AG09319 (cell line): ENCODE results near the gene ADPRH.
A peak's percentile ranks its signal among the peaks of the same experiment; 100 is the strongest.

ENCODE experiments used
- DNase-seq: peaks from one replicate; pipeline ENCODE4 v3.0.0-alpha.2; 2010; ENCODE audit warnings: low read depth; ENCODE audit errors: extremely low read depth
- TF ChIP-seq, protein P1 (sequence below): IDR thresholded peaks from 2 replicates; pipeline ENCODE4 v1.5.1; 2011; ENCODE audit warnings: low read depth, mild to moderate bottlenecking, inconsistent platforms, low read length, moderate library complexity

Gene ADPRH

DNA sequence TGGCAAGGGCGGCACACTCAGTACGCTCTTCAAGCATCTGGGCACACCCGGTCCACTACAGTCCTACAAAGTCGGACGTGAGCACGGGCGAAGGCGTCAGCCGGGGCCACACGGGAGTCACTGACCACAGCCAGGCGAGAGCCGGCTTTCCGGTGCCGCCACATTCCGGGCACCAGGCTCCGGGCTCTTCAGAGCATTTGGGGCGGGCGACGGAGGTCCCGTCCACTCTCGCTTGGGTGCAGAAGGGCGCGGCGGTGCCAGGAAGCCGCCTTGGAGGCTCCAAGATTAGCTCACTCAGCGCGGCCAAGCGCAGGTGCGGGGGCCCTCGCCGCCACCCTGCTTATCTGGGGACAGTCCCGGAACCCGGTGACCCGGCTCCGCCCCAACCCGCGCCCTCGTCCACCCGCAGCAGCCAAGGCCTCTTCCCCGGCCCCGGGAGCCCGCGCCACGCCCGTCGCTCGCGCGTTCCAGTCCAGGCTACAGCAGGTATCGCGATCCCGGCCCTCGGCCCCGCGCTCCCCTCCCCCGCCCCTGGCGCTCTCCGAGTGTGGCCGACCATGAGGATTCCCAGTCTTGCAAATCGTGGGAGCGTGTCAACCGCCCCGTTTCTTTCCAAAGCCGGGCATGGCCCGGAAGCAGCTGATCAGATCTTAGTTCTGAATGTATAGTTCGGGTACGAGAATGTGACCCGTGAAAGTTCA lies at the start of gene ADPRH:
Gene ADPRH, plus strand, starts transcription at position 127 of the 701 bp plus-strand sequence. CDS start 2,678 bp downstream, outside the sequence.
- peak; percentile 12 for DNase-seq
- TF ChIP-seq, protein P1, sequence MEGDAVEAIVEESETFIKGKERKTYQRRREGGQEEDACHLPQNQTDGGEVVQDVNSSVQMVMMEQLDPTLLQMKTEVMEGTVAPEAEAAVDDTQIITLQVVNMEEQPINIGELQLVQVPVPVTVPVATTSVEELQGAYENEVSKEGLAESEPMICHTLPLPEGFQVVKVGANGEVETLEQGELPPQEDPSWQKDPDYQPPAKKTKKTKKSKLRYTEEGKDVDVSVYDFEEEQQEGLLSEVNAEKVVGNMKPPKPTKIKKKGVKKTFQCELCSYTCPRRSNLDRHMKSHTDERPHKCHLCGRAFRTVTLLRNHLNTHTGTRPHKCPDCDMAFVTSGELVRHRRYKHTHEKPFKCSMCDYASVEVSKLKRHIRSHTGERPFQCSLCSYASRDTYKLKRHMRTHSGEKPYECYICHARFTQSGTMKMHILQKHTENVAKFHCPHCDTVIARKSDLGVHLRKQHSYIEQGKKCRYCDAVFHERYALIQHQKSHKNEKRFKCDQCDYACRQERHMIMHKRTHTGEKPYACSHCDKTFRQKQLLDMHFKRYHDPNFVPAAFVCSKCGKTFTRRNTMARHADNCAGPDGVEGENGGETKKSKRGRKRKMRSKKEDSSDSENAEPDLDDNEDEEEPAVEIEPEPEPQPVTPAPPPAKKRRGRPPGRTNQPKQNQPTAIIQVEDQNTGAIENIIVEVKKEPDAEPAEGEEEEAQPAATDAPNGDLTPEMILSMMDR: no peak

DNA sequence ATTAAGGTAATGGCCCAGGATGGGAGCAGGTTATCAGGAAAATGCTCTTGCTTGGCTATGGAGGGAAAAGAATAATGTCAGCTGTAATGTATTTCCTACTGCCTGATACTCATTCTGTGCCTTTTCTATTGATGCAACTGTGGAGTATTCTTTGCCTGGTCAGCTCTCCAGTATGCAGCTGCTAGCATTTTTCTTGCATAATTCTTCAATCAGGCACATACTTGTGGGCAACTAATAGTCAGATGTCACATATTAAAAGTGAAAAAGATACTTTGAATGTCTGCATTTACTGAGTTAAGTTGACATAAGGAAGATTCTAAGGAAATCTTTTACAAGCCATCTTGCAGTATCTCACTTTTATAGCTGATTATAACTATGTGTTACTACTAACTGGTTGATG lies 49.4 kb upstream of the ADPRH start:
- DNase-seq: peak; percentile 43
- TF ChIP-seq, protein P1: no peak

DNA sequence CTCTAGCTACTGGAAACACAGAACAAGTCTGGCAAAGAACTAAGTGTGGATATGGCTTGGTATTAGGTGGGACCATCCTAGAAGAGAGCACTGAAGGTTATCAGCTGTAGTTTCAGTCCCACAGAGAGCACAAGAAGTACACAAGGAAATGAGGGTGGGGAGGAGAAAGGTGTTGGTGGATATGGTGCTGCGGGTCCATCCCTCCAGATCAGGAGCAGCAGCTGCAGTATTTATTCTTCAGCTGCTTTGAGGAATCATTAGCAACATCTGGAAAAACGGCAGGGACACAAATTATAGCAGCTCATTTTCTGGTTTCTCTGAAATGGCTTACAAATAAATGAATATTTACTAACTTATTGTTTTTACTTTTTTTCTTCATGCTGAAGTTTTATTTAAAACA lies 48.8 kb upstream of the ADPRH start:
- DNase-seq: no peak
- TF ChIP-seq, protein P1: no peak

DNA sequence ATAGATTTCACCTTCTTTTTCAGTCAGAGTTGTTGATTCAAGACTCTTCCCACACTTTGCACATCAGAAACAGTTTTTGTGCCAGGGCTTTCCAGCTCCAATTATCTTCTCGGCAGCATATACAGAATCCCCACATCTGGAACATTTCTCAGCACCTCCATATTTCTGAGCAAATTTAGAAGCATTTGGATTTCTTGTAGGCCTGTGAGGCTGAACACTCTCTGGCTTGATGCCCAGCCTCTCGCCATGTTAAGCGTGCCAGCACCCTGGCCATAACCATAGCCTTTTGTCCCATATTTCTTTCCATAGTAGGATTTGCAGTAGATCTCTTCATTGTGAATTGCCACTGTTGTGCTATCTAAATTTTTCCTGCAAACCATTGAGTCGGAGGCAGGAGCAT lies 48.1 kb upstream of the ADPRH start:
- TF ChIP-seq, protein P1: no peak
- DNase-seq: no peak

GRCh38 chr3:119534296-119534695 lies 45.0 kb upstream of the ADPRH start:
- TF ChIP-seq, protein P1: no peak
- no peak for DNase-seq

DNA sequence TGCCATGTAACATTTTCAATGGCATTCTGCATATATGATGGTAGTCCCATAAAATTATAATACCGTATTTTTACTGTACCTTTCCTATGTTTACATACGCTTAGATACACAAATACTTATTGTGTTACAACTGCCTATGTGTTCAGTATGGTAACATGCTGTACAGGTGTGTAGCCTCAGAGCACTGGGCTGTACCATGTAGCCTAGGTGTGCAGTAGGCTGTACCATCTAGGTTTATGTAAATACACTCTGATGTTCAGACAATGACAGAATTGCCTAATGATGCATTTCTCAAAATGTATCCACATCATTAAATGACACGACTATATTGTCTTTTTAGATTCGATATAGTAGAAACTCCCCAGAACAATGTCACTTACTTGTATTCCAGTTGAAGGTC lies 42.5 kb upstream of the ADPRH start:
- TF ChIP-seq, protein P1: no peak
- no peak for DNase-seq

DNA sequence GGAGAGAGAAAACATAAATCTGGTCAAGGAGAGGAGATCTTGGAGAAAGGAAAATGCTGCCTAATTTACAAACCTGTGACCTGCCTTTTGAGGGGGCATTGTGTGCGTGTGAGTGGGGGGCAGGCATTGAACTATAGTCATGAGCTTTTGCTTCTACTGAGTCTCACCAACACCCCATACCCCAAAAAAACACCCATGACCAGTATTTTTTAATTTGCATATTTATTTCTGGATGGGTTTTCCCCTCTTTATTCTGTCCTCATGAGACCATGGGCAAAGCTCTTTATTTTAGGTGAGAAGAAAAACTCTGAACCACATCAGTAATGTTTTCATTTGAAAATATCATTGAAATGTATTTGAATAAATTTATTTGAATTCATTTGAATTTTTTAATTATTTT lies 40.5 kb upstream of the ADPRH start:
- DNase-seq: no peak
- TF ChIP-seq, protein P1: no peak
